GM18951 (cell line): ENCODE results near the gene SAMD14.

Experiments
- POLR2A ChIP-seq: IDR thresholded peaks from 4 replicates; pipeline ENCODE4 v1.6.1; 2011; ENCODE audit warnings: mild to moderate bottlenecking; ENCODE audit not compliant: insufficient read length, insufficient read depth; ENCODE audit errors: extremely low read depth
- in situ Hi-C: fragments of 300-500 bp; cut with MboI; formaldehyde crosslinking; loops from one replicate; pipeline ENCODE4 v1.12.0; 2022; ENCODE audit warnings: low sequenced_read_pairs, mixed read lengths, inconsistent platforms; ENCODE audit not compliant: unreplicated experiment

The SAMD14 gene

DNA sequence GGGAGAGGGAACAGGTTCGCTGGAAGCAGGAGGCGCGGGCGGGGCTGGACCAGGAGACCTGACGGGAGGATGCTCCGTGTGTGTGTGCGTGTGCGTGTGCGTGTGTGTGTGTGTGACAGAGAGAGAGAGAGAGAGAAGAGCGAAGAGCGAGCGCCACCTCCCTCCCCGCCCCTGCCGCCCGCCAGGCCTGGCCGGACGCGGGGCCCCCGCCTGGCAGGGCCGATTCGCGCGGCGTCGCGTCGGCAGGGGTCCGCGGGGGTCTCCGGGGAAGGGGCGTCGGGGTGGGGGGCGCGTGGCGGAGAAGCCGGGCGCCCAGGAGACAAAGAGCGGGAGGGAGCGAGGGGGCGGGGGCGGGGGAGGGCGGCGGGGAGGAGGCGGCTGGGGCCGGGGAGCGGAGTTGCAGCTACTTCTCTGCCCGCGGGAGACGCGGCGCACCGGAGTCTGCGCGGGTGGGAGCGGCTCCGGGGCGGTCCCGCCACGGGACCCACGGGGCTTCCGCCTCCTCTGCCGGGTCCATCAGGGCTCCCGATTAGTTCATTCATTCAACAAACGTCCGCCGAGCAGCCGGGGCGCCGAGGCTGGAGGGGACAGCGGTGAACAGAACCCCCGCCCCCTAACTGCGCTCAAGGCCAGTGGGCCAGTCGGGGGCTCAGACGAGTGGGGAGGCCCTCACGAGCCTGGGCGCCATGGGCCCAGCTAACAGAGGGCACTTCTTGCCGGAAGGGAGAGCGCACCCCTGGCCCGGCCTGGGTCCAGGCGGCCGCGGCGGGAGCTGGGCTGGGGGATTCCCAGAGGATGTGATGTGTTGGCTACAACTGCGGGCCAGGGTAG is at the start of gene SAMD14:
Gene SAMD14 (minus strand): TSS at position 433 of the 831 bp plus-strand sequence. CDS start 5,201 bp downstream, outside the sequence.
- in situ Hi-C loops, result no loop called here
- no peak for TF ChIP-seq POLR2A

GRCh38 chr17:50177983-50178834 is 48.2 kb upstream of the SAMD14 start:
- no peak for TF ChIP-seq POLR2A

GRCh38 chr17:50177476-50177875 is 47.5 kb upstream of the SAMD14 start:
- in situ Hi-C loops, result no loop called here
- no peak for TF ChIP-seq POLR2A

More at GRCh38 chr17:50177983-50178834, 48.2 kb upstream of the SAMD14 start:
- in situ Hi-C loops, result no loop called here

DNA sequence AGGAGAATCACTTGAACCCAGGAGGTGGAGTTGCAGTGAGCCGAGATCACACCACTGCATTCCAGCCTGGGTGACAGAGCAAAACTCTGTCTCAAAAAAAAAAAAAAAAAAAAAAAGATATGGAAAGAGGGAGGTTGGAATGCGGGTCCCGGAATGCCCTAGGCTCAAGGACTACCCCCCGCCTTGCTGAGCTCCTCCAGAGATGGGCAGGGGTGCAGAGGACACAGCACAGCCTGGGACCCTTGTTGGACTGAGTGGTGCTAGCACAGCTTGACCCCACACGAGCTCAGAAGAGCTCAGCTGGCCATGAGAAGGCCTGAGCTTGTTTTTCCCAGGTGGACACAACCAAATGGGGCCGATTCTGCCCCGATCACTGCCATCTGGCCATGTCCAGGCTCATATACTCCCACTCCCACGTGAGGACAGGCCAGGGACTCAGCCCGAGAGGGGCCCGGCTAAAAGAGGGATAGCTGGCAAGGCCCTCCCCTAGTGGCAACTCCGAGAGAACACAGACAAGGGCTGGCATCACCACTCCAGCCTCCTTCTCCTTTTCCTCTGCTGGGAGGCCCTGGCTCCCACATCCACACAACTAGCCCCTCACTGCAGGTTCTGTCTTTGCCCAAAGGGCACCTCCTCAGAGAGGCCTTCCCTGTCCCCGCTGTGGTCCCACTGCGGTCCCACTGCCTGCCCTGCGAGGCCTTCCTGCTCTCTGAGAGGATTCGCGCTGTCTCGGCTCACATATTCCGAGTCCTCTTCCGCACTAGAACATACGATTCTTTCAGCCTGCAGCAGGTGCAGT is 46.8 kb upstream of the SAMD14 start:
- TF ChIP-seq POLR2A, result no peak
- in situ Hi-C loops, result no loop called here

DNA sequence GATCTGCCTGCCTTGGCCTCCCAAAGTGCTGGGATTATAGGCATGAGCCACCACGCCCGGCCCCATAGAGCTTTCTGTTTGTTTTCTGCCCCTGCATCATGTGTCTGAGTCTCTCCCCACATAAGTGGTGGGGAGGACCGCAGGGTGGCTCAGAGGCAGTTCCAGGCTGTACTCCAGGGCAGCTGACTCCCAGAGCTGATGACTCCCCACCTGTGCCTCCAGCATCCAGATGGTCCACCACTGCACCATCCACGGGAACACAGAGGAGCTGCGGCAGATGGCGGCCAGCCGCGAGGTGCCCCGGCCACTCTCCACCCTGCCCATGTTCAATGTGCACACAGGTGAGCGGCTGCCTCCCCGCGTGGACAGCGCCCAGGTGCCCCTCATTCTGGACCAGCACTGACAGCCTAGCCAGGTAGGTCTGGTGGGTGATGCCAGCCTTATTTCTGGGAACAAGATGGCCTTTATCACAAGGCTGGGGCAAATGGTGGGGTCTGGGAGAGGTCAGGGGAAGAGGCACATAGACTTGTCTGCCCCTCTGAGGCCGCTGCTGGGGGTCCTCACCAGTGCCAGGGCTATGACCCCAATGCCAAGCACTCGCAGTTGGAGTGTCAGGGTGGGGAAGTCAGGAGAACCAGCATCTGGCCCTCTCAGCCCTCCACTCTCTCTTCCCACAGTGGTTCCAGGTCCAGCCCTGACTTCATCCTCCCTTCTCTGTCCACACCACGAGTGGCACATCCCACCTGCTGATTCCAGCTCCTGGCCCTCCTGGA is 45.3 kb upstream of the SAMD14 start:
- no peak for TF ChIP-seq POLR2A
- in situ Hi-C loops, result no loop called here

DNA sequence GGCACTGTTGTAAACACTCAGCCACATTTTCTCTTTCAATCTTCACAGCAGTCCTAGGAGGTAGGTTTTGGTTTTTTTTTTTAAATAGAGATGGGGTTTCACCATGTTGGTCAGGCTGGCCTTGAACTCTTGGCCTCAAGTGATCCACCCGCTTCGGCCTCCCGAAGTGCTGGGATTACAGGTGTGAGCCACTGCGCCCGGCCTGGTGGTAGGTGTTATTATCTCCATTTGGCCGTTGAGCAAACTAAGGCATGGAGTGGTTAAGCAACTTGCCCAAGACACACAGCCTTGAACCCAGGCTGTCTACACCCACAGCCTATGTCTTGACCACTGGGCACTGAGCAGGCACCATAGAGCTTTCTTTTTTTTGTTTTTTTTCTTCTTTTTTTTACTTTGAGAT is 44.5 kb upstream of the SAMD14 start:
- TF ChIP-seq POLR2A, result no peak
- in situ Hi-C loops, result no loop called here

DNA sequence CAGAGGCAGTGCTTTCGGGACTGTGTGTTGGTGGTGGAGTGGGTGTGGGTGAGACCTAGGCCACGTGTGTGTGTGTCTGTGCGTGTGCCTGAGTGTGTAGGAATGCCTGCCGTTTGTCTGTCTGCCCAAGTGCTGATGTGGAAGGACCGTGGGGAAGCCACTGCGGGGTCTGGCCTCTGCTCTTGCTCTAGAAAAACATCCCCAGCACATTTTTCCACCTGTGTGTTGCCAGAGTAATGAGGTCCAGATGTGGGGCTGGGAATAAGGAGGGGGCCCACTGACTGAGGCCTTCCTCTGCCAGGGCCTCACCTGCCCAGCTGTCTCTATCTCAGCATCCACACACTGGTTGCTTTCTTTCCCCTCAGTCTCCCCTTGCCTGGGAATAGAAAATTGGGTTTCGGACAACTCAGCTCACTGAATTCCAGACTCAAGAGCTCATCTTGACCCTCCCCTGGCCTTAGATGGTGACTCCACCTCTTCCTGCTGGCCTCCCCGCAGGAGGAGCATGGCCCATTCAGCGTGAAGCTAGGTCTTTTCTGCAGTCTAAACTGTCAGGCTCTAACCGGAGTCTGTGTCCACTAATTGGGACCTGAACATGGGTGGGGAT is 43.5 kb upstream of the SAMD14 start:
- in situ Hi-C loops, result no loop called here
- TF ChIP-seq POLR2A, result no peak

DNA sequence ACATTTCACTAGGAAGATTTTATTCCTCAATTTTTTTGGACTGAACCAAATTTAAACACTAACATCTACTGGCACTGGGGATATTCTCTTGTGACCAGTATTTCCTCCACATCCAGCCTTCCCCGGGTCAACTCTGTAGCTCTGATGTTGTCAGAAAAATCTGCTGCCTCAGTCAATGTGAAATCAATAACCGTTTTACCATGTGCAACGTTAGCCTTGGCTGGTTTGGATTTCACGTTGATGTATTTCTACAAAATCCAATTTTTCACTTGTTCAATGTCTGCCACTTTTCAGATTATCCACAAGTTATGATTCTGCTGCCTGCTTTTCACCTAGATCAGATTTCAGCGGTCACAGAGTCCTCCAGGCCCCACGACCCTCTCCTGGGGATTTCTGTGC is 43.0 kb upstream of the SAMD14 start:
- TF ChIP-seq POLR2A, result no peak
- in situ Hi-C loops, result no loop called here

- no peak for TF ChIP-seq POLR2A
- in situ Hi-C loops, result no loop called here
Observed at GRCh38 chr17:50172130-50172529, 42.2 kb upstream of the SAMD14 start.

GRCh38 chr17:50171371-50172071 is 41.6 kb upstream of the SAMD14 start:
- in situ Hi-C loops, result no loop called here
- TF ChIP-seq POLR2A, result no peak

- in situ Hi-C loops, result no loop called here
- no peak for TF ChIP-seq POLR2A
Observed at GRCh38 chr17:50170662-50171370, 40.9 kb upstream of the SAMD14 start.
